Measurements from ENCODE around the gene NCAM1.
"Not testable (repeated sequence)": the region's sequence is repeated elsewhere in the genome, so short reads cannot be mapped to it uniquely, and the experiment has no call there.

Gene NCAM1

GRCh38 chr11:113022262-113022661 lies 61.0 kb downstream of the NCAM1 start:
- FAIRE-seq, result no peak

- no peak for FAIRE-seq
Measured at GRCh38 chr11:113023228-113023627, 62.0 kb downstream of the NCAM1 start.

- FAIRE-seq, result no peak
Measured at GRCh38 chr11:113023986-113024385, 62.8 kb downstream of the NCAM1 start.

- no peak for FAIRE-seq
Measured at GRCh38 chr11:113026778-113027177, 65.6 kb downstream of the NCAM1 start.

GRCh38 chr11:113034576-113034975 lies 73.4 kb downstream of the NCAM1 start:
- FAIRE-seq, result peak; percentile 68

- no peak for FAIRE-seq
Measured at GRCh38 chr11:113035708-113036107, 74.5 kb downstream of the NCAM1 start.

GRCh38 chr11:113043698-113044097 lies 82.5 kb downstream of the NCAM1 start:
- FAIRE-seq, result no peak

- FAIRE-seq, result no peak
Measured at GRCh38 chr11:113045146-113045545, 83.9 kb downstream of the NCAM1 start.

GRCh38 chr11:113046866-113047265 lies 85.6 kb downstream of the NCAM1 start:
- FAIRE-seq, result no peak

- FAIRE-seq, result peak; percentile 55
Measured at GRCh38 chr11:113048820-113049768, 87.9 kb downstream of the NCAM1 start.

- not testable (repeated sequence) for FAIRE-seq
Measured at GRCh38 chr11:113053042-113053441, 91.8 kb downstream of the NCAM1 start.

GRCh38 chr11:113057038-113057437 lies 95.8 kb downstream of the NCAM1 start:
- no peak for FAIRE-seq

- FAIRE-seq, result no peak
Measured at GRCh38 chr11:113059548-113059947, 98.3 kb downstream of the NCAM1 start.

GRCh38 chr11:113065330-113065729 lies 104.1 kb downstream of the NCAM1 start:
- no peak for FAIRE-seq

GRCh38 chr11:113072237-113072858 lies 111.1 kb downstream of the NCAM1 start:
- no peak for FAIRE-seq

- no peak for FAIRE-seq
Measured at GRCh38 chr11:113073290-113073953, 112.2 kb downstream of the NCAM1 start.

GRCh38 chr11:113075586-113076095 lies 114.4 kb downstream of the NCAM1 start:
- no peak for FAIRE-seq

GRCh38 chr11:113077379-113077778 lies 116.2 kb downstream of the NCAM1 start:
- FAIRE-seq, result no peak

- FAIRE-seq, result no peak
Measured at GRCh38 chr11:113082341-113082955, 121.2 kb downstream of the NCAM1 start.

GRCh38 chr11:113083571-113083970 lies 122.4 kb downstream of the NCAM1 start:
- FAIRE-seq, result no peak

- no peak for FAIRE-seq
Measured at GRCh38 chr11:113084297-113084696, 123.1 kb downstream of the NCAM1 start.

- no peak for FAIRE-seq
Measured at GRCh38 chr11:113085446-113085845, 124.2 kb downstream of the NCAM1 start.

GRCh38 chr11:113087706-113088105 lies 126.5 kb downstream of the NCAM1 start:
- FAIRE-seq, result no peak
